GM19438 (cell line): ENCODE data around the gene PHLPP2.

Experiments used
- ATAC-seq: cut with Tn5 transposase; IDR thresholded peaks from one replicate; pipeline ENCODE4 v1.9.1; 2021; ENCODE audit warnings: low read depth; ENCODE audit not compliant: unreplicated experiment

PHLPP2 gene

DNA sequence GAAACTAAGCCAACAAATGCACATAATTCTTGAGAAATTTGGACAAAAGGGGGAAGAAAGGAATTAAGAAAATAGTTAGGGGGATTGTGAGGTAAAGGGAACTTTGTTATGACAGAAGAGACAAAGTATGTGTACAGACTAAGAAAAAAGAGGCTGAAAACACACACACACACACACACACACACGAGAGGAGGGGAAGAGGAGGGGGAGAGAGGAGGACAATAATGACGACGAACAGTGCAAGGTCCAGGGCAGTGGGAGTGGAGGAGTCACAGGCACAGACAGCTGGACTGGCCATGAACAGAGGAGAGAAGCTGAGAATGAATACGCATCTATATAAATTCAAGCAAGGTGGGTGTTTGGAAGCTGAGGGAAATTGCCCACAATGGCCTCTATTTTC, 54.0 kb downstream of the PHLPP2 start:
- no peak for ATAC-seq

DNA sequence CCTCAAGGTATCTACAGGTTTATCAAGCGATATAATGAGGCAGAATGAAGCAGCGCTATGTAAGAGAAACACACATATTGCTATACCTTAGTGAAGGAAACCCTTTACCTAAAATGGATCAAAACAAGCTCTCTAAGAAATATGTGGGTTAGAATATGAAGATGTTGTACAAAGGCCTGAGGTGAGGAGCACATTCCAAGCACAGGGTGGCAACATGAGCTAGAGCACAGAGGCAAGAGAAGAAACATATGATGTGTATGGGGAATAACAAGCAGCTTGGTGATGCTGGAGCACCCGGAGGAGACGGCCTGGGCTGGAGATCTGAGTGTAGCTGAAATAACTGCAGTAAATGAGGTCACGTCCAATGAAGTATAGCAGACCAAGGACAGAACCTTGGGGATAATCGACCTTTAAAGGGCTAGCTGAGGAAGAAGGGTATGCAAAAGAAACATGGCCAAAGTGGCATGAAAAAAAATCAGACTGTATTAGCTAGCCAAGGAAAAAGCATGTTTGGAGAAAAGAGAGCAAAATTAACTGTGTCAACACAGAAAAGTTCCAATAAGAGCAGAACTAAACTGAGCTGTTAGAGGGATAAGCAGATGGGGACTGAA, 54.5 kb downstream of the PHLPP2 start:
- ATAC-seq, result no peak

DNA sequence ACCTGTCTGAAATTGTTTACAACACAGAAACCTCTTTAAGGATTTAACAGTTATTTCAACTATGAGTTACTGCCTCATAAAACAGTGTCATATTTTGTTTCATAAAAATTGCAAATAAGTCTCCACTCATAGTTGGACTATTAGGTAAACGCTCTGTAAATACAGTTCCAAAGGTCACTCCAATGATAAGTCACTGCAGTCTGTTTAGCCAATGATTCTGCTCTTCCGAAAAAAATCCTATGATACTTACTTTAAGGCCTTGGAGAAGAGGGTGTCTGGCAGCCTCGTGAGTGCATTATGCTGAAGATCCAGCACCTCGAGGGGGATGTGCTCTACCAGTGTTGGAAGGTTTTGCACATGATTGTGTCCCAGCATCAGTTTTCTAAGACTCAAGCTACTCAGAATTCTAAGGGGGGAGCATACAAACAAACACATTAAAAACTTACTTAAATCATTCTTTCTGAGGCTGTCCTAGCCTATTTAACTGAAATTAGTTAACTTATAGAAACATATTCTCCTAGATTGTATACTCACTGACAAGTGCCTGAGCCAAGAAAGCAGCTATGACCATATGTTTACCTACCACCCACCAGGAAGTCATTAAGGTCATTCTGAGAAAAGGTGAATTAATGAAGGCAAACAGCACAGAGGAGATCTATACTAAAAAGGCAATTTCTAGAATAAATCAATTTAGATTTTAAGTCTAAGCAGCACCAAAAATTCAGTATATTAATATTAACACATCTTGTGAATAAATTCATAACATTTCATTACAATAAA, 57.4 kb downstream of the PHLPP2 start:
- no peak for ATAC-seq

DNA sequence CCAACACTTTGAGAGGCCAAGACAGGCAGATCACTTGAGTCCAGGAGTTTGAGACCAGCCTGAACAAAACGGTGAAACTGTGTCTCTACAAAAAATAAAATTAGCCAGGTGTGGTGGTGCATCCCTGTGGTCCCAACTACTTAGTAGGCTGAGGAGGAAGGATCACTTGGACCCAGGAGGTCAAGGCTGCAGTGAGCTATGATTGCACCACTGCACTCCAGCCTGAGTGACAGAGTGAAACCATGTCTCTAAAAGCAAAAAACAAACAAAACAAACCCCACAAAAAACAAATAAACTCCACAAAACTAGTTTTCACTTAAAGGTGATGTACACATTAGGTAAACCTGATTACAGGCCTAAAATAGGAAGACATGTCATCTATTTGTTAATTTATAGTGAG, 58.2 kb downstream of the PHLPP2 start:
- ATAC-seq, result no peak

DNA sequence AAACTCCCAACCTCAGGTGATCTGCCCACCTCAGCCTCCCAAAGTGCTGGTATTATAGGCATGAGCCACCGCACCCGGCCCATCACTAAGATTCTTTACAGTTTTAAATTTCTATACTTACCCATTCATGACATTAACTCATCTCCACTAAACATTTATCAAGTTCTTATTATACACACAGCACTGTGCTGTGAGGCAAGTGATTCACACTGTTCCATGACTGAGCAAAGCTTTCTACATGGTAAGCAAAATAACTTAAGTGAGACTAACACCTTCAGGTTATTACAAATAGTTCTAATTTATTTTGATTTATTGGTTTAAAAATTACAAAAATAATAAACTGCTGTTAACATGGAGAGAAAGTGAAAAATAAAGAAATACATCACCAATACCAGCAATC, 65.0 kb downstream of the PHLPP2 start:
- ATAC-seq, result no peak

DNA sequence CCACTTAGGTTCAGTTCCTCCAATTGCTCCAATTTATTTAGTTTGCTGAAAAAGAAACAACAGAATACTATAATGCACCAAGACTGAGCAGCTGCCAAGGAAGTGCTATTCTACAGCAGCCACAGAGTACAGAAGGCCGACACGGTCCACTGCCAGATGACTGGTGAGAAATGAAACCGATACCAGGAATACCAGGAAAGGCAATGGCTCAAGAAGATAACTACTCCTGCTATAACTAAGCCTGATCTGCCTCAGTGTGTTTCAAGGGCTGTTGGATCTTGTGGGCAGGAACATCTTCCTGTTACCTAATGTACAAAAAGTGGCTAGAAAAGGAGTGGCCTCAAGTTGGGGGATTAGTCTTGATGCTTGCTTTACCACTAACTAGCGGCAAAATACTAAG, 65.7 kb downstream of the PHLPP2 start:
- ATAC-seq, result no peak

DNA sequence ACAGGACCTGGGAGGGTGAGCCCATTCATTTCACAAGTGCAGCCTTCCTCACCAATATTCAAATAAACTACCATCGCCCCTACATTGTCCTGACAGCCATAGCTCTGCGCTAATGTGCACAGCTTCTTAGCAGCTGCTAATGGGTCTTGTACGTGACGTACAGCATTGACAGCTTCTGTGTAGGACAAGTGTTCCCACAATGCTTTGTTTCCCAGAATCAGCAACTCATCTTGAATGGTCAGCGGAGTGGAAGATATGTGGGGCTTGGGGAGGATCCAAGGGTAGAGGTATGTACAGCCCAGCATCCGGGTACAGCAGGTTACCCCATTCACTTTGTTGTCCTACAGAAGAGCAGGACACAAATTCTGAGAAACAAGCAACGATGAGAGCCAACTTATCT, 74.8 kb downstream of the PHLPP2 start:
- no peak for ATAC-seq

DNA sequence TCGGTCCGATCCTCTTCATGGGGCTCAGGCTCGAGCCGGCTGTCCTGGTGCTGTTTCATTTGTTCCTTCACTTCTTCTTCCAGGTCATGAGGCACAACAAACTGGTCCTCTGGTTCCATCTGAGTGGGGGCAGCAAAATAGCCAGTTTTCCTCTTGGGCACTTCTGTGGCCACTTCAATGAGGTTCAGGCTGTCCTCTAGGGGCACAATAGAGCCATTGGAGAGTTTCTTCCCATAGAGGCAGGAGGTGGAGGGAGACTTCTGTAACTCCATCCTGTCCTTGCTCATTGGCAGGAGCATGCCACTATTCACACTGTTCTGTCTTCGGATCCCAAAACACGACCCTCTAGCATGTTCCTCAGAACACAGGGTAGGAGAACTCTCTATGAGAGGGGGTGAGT, 75.6 kb downstream of the PHLPP2 start:
- ATAC-seq, result no peak

DNA sequence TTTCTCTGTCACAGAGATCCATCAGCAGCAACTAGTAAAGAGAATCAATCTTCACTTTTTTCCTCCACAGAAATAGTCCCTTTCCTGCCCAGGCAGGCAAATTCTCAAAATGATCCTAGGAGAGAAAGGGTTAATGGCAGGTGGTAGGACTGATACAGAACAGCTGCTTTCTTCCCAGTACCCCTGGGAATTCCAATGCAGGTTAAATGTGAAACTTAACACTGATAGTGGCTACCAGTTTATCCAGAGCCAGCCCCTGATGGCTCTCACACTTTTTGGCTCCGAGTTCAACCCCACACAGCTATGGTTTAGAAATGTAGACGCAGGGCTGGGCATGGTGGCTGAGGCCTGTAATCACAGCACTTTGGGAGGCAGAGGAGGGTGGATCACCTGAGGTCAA, 76.3 kb downstream of the PHLPP2 start:
- ATAC-seq, result no peak

DNA sequence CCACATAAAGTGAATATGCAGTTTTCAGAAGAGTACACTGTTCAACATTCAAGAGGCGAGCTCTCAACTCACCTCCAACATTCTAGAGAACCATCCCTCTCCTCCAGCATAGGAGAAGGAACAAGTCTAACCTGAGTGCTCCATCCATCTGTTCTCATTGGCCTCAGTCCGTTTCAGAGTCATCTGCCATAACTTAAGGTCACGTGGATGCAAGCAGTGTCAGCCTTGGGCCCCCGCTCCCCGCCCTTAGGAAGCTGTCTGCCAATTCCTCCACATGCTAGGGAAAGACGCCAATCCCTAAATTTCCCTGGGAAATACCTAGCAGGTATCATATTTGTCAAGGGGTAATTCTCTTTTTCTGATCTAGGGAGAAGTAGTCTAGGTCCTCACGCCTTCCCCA, 77.1 kb downstream of the PHLPP2 start:
- no peak for ATAC-seq

DNA sequence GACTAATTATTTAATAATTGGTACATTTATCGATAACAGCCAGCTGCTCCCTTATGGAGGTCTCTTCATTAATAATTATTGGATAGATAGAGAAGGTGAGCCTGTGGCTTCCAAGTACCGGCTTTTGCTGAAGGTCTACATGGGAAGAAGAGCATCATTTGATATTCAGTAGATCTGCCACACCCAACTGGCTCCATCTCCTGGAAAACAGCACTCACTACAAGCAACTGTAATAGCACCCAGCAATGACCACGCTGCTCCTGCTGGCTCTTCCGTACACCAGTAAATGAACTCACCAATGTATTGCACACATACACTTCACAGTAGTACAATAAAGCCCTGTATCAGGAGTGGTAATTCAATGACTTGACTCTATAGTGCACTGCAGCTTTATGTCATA, 79.1 kb downstream of the PHLPP2 start:
- no peak for ATAC-seq

DNA sequence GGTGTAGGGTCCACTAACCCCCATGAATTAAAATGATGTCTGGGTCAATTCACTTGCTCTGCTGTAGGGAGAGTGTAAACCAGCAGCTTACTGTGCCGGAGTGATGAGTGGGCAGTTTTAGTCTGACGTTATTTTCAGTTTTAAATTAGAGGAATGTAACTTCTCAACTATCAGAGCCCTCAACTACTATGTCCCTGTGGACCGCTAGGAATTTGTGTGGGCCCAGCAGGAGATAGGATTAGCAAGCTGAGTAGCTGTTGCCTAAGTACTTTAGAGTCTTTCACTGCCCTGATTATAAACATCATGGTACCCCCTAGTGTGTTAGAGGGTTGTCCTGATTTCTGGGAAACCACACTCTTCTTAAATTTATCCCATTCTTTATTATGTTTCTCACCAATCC, 87.1 kb downstream of the PHLPP2 start:
- ATAC-seq, result no peak

DNA sequence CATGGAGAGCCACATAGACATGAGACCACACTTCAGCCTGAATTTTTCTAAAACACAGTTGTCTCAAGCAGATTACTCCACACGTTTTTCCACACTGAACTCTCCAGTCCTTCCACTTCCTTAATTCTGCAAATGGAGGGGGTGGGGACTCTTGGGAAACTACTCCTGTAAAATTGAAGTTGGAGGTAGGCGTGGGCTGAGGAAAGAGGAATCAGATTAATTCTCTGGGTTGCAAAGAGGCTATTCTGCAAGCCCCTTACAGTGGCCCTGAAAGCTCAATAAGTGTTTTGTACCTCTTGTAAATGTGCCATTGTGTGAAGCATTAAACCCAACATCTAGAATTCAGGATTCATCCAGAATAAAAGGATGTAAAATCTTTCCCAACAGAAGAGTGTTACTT, 88.9 kb downstream of the PHLPP2 start:
- ATAC-seq, result no peak

DNA sequence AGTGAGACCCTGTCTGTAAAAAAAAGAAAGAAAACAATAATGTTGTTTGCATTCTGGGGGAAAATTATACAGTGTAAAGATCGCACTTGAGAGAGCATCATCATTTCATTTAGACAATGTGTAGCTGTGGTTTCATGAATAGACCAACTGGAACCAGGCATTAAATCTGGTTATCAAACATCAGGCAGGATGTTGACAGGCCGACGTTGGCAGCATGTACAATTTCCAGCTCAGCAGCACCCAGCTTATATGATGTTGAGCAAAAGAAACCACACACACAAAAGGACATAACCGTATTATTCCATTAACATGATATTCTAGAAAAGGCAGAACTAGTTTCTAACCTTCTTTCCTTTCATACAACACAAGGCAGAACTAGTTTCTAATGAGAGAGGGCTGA, 92.7 kb downstream of the PHLPP2 start:
- no peak for ATAC-seq

DNA sequence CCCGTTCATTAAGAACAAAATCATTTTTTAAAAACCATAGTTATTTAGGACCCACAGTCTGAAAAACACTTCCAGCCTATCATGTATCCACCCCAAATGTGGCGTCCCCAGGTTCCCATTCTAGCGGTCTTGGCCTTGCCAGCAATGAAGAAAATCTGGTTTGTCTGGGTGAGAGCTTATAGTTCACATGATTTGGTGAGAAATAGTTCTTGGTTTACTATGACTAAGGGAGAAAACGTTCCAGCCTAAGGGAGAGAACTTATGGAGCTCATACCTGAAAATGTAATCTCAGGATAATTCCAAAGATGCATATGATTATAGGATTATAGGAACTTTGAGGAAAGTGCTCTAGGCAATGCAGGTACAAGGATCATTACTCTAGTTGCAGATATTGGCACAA, 93.7 kb downstream of the PHLPP2 start:
- no peak for ATAC-seq

DNA sequence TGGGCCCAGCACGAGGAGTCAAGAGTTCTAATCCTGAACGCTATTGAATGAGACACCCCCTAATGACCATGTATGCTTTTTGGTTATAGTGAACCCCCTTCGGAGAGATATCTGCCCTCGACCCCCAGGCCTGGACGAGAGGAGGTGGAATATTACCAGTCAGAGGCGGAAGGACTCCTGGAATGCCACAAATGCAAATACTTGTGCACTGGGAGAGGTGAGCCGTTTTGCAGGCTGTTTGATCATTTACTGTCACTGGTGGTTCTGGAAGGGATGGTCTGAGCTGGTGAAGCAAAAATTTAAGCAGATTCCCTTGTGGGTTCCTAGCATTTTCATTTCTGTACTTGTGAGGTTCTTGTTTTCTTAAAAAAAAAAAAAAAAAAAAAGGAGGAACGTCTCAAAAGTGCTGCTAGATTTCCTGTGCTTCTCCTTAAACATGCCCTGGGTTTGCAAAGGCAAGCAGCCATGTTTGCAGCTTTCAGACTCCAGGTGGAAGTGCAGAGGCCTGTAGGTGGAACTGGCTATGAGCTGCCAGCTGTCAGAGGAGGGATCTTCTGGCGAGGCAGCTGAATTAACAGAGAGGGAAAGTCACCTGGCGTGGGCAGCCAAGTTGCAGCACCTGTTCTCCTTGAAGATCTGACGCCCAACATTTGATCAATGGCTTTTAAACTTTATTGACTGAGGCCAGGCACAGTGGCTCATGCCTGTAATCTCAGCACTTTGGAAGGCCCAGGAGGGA, 95.1 kb downstream of the PHLPP2 start:
- no peak for ATAC-seq

DNA sequence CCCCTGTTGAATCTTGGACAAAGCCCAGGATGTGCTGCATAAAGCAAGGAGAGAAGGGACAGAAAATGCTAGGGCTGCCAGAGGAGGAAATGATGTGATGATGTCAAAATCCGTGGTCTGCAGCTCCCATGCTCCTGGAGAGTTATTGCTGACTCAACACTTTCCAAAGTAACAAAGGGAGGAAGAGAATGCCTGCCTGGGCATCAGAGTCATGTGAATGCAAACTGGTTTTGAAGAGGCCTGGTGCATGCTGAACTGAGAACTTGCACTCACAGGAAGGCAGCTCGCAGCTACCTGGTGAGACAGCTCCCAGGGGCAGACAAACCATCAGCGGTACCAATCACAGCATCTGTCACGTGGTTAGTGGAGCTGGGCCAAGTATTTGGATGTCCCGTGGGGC, 95.7 kb downstream of the PHLPP2 start:
- ATAC-seq, result no peak

DNA sequence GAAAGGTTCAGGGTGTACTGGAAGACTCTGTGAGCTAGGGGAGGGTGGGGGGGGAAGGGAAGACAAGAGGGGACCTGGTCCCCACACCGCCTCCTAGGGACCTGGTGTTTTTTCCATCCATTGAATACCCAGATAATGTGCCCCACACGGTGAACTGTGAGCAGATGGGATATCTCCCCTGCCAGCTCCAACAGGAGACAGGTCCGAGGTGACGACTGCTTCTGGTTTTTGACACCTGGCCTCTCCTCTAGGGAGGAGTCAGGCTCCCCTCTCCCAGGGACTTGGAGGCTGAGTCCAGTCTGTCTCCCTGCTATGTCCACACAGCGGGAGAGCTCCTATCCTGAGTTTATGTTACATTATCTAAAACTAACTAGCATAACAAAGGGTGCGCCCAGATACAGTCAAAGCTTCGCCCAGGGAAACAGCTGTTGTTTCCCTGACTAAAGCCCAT, 96.7 kb downstream of the PHLPP2 start:
- no peak for ATAC-seq

DNA sequence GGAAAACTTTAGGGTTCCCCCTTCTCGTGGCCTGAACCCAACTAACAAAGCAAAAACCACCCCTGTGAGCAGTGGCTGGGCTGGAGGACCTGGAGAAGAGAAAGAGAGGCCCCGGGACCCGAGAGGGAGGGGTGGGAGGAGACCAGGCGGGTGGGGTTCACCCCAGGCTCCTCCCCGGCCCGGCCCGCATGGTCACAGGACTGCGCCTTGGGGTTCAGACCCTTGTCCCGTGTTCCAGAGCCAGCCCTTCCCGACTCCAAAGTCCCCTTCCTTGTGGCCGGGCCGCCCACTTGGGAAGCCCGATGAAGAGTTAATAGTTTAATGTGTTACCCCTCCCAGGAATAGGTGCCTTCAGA, 97.7 kb downstream of the PHLPP2 start:
- ATAC-seq, result no peak

DNA sequence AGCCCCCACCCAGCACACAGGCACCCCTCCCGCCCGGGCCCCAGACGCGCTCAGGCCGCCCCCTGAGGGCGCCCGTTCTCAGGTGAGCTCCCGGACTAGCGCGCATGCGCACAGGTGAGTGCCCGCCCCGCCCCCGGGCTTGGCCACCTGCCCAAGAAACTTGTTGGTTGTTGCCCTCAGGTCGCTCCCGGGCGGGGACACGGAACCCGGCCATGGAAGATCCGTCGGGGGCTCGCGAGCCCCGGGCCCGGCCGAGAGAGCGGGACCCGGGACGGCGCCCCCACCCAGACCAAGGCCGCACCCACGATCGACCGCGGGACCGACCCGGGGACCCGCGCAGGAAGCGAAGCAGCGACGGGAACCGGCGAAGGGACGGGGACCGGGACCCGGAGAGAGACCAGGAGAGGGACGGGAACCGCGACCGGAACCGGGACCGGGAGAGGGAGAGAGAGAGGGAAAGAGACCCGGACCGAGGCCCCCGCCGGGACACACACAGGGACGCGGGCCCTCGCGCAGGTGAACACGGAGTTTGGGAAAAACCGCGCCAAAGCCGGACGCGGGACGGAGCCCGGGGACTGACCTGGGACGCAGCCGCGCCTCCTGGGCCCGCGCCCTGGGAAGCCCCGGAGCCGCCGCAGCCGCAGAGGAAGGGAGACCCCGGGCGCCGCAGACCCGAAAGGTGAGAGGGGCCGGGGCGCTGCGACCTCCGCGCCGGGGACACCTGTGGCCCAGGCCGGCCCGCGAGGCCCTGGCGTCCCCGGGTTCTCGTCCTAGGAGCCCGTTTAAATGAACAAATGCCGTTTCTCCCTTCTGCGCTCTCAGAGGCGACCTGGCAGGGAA, 98.3 kb downstream of the PHLPP2 start, which contains the start of gene MARVELD3:
Gene MARVELD3 (plus strand): TSS at position 167 of the 840 bp plus-strand sequence. CDS start 46 bp downstream, at position 213.
- no peak for ATAC-seq
